ENCODE measurements around the gene ZNF221. TPM values are rescaled to one million over a fixed set of nuclear protein-coding genes. Genes with fewer than 3 reads are reported as not detected.

Gene ZNF221
- total RNA-seq, 2 donors from 2014 or later, result 1.3 to 4.7 TPM

GRCh38 chr19:44002212-44002565 lies 51.2 kb downstream of the ZNF221 start:
- ATAC-seq (no peak), DNase-seq (no peak)
- WGBS, 2 donors, result 10 to 16% methylated on average over 8 of the region's 8 CpGs
- intact Hi-C loops (cut with DNase I), result loop anchor here (10.0 kb wide), 1 partner anchor 113 kb away; the partner anchor contains the start of gene ZNF225
- Histone ChIP-seq H3K27ac (peak overlapping the region; percentile 55 to 79 (median 61)), H3K4me3 (peak overlapping the region; percentile 77 to 80), H3K4me1 (peaks cover 13% of the 10 kb centered on the region), H3K9me3 (peaks cover 0 to 13% (median 0%) of the 10 kb centered on the region in 3 donors), H3K36me3 (replicated peaks in 1 of 2; ENCODE audit: insufficient read depth in 1 of 2, low read depth in 2 of 2) (no peaks in the 10 kb centered on the region), H3K27me3 (no peaks in the 10 kb centered on the region)
- no peak for TF ChIP-seq CTCF (IDR thresholded peaks at IDR 0.05)
- no peak for TF ChIP-seq POLR2A (IDR thresholded peaks at IDR 0.05)

- ATAC-seq, result peak; percentile 100
- TF ChIP-seq CTCF (IDR thresholded peaks at IDR 0.05), result no peak
- peak in 2 of 3 donors; percentile 46 to 51 for TF ChIP-seq POLR2A (IDR thresholded peaks at IDR 0.05)
- peak; percentile 91 to 97 (median 93) for DNase-seq
- 0% methylated on average over 43 to 48 of the region's 48 CpGs for WGBS, 2 donors
- intact Hi-C loops (cut with DNase I), result loop anchor here (10.0 kb wide), 1 partner anchor 112 kb away; the partner anchor contains the start of gene ZNF225
- Histone ChIP-seq H3K4me1 (peaks cover 13% of the 10 kb centered on the region), H3K27ac (peak within 1 kb of the TSS; percentile 55 to 79 (median 61)), H3K4me3 (peak within 1 kb of the TSS; percentile 77 to 80), H3K36me3 (replicated peaks in 1 of 2; ENCODE audit: insufficient read depth in 1 of 2, low read depth in 2 of 2) (peaks cover 0 to 5% of the 10 kb centered on the region in 2 donors), H3K27me3 (no peaks in the 10 kb centered on the region), H3K9me3 (peaks cover 0 to 11% (median 0%) of the 10 kb centered on the region in 3 donors)
Observed at GRCh38 chr19:44002566-44003460, 51.8 kb downstream of the ZNF221 start, which contains the start of gene ZNF230. Gene ZNF230, plus strand, starts transcription at chr19:44002957. Its CDS starts 4,122 bp downstream, at chr19:44007079.

- H3K27me3 ChIP-seq, result no peaks in the 10 kb centered on the region
- peaks cover 0 to 8% of the 10 kb centered on the region in 2 donors for H3K36me3 ChIP-seq (replicated peaks in 1 of 2; ENCODE audit: insufficient read depth in 1 of 2, low read depth in 2 of 2)
- H3K4me1 ChIP-seq, result peaks cover 13% of the 10 kb centered on the region
- WGBS, 2 donors, result 1 to 2% methylated on average over 13 to 15 of the region's 15 CpGs
- DNase-seq (no peak), ATAC-seq (peak; percentile 2)
- H3K27ac ChIP-seq, result peak overlapping the region in 2 of 4 donors; percentile 61 to 79
- peaks cover 0 to 11% (median 0%) of the 10 kb centered on the region in 3 donors for H3K9me3 ChIP-seq
- TF ChIP-seq POLR2A (IDR thresholded peaks at IDR 0.05) (no peak), CTCF (IDR thresholded peaks at IDR 0.05) (no peak)
- H3K4me3 ChIP-seq, result peak overlapping the region; percentile 77 to 80
- intact Hi-C loops (cut with DNase I), result loop anchor here (10.0 kb wide), 1 partner anchor 111 kb away; the partner anchor contains the start of gene ZNF225
Observed at GRCh38 chr19:44003461-44004009, 52.5 kb downstream of the ZNF221 start.

GRCh38 chr19:44005973-44006372 lies 54.9 kb downstream of the ZNF221 start:
- 90 to 93% methylated on average over 1 of the region's 1 CpG for WGBS, 2 donors
- DNase-seq (no peak), ATAC-seq (no peak)
- intact Hi-C loops (cut with DNase I), result loop anchor here (10.0 kb wide), 1 partner anchor 109 kb away; the partner anchor contains the start of gene ZNF225
- H3K36me3 ChIP-seq (replicated peaks in 1 of 2; ENCODE audit: insufficient read depth in 1 of 2, low read depth in 2 of 2), result peaks cover 20% of the 10 kb centered on the region in 2 donors
- TF ChIP-seq CTCF (IDR thresholded peaks at IDR 0.05) (no peak), POLR2A (IDR thresholded peaks at IDR 0.05) (no peak)
- H3K27me3 ChIP-seq, result no peaks in the 10 kb centered on the region
- peaks cover 0 to 32% (median 0%) of the 10 kb centered on the region in 3 donors for H3K9me3 ChIP-seq
- peaks cover 13% of the 10 kb centered on the region for H3K4me1 ChIP-seq
- H3K27ac ChIP-seq, result no peak overlapping the region
- H3K4me3 ChIP-seq, result no peak overlapping the region
